Activated naive CD8-positive, alpha-beta T cell treated with anti-CD3 and anti-CD28 coated beads, Interleukin-2, amount 50 U/mL, for 24 hours (primary cell): ENCODE measurements around the gene GTPBP3.

Experiments
- ATAC-seq: fragments of 150-1000 bp; cut with Tn5 transposase; one replicate; pipeline ENCODE4 v1.10.0; 2021
- DNase-seq: peaks from one replicate; pipeline ENCODE4 v3.0.0; 2021
- H3K27ac Mint-ChIP-seq: one replicate; pipeline ENCODE4 v1.8.0; 2021; ENCODE audit warnings: mild to moderate bottlenecking, mixed read lengths
- H3K27me3 Mint-ChIP-seq: one replicate; pipeline ENCODE4 v1.8.0; 2021; ENCODE audit warnings: mixed read lengths
- H3K36me3 Mint-ChIP-seq: one replicate; pipeline ENCODE4 v1.8.0; 2021; ENCODE audit warnings: low read depth, mixed read lengths
- H3K4me1 Mint-ChIP-seq: one replicate; pipeline ENCODE4 v1.8.0; 2021; ENCODE audit warnings: mixed read lengths
- H3K4me3 Mint-ChIP-seq: one replicate; pipeline ENCODE4 v1.8.0; 2021; ENCODE audit warnings: mild to moderate bottlenecking, moderate library complexity, mixed read lengths
- H3K9me3 Mint-ChIP-seq: one replicate; pipeline ENCODE4 v1.8.0; 2021; ENCODE audit warnings: mixed read lengths

The GTPBP3 gene

DNA sequence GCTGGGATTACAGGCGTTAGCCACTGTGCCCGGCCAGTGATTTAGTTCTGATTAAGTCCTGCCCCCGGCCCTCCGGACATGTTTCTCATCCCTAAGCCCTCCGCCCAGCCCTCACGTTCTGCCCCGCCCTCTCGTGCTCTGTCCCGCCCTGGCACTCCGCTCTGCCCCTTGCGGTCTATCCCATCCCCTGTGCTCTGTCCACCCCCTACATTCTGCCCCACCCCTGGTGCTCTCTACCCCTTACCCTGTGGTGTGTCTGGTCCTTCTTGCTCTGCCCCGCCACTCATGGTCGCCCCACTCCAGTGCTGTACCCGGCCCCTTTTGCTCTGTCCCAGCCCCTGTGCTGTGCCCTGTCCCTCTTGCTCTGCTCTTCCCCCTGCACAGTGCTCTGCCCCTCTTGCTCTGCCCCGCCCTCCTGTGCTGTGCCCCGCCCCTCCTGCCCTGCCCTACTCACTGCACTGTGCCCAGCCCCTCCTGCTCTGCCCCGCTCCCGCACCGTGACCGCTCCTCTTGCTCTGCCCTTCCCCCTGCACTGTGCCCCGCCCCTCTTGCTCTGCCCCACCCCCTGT lies 3.0 kb downstream of the GTPBP3 start:
- H3K4me1 Mint-ChIP-seq, result peaks cover 13% of the 10 kb centered on the region
- ATAC-seq, result no peak
- no peaks in the 10 kb centered on the region for H3K27me3 Mint-ChIP-seq
- peaks cover 2% of the 10 kb centered on the region for H3K36me3 Mint-ChIP-seq
- H3K9me3 Mint-ChIP-seq, result no peaks in the 10 kb centered on the region
- H3K4me3 Mint-ChIP-seq, result no peak overlapping the region
- DNase-seq, result peak; percentile 34
- no peak overlapping the region for H3K27ac Mint-ChIP-seq

DNA sequence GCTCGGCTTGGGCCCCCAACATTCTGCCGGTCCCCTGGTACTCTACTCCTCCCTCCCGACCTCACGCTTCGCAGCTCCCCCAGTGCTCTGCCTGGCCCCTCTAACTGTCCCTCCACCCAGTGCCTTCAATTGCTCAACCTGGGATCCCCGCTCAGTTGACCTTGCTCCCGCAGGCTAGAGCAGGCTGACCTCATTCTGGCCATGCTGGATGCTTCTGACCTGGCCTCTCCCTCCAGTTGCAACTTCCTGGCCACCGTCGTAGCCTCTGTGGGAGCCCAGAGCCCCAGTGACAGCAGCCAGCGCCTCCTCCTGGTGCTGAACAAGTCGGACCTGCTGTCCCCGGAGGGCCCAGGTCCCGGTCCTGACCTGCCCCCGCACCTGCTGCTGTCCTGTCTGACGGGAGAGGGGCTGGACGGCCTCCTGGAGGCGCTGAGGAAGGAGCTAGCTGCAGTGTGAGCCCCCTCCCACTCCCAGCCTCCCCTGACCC lies 3.6 kb downstream of the GTPBP3 start:
- Mint-ChIP-seq H3K4me3 (no peak overlapping the region), H3K36me3 (peaks cover 2% of the 10 kb centered on the region), H3K9me3 (no peaks in the 10 kb centered on the region), H3K4me1 (peaks cover 11% of the 10 kb centered on the region), H3K27ac (no peak overlapping the region), H3K27me3 (no peaks in the 10 kb centered on the region)
- no peak for ATAC-seq
- DNase-seq, result no peak

DNA sequence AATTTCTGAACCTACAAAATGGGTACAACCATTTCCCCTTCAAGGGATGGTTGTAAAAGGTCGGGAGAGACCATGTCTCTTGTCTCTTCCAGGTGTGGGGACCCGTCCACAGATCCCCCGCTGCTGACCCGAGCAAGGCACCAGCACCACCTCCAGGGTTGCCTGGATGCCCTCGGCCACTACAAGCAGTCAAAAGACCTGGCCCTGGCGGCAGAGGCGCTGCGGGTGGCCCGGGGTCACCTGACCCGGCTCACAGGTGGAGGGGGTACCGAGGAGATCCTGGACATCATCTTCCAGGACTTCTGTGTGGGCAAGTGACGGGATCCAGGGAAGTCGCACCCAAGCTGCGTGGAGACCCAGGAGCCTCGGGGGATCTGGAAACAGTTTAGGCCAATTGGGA lies 4.0 kb downstream of the GTPBP3 start:
- ATAC-seq, result no peak
- Mint-ChIP-seq H3K4me3 (no peak overlapping the region), H3K4me1 (peaks cover 13% of the 10 kb centered on the region), H3K36me3 (peaks cover 2% of the 10 kb centered on the region), H3K27me3 (no peaks in the 10 kb centered on the region), H3K27ac (no peak overlapping the region), H3K9me3 (no peaks in the 10 kb centered on the region)
- DNase-seq, result no peak

DNA sequence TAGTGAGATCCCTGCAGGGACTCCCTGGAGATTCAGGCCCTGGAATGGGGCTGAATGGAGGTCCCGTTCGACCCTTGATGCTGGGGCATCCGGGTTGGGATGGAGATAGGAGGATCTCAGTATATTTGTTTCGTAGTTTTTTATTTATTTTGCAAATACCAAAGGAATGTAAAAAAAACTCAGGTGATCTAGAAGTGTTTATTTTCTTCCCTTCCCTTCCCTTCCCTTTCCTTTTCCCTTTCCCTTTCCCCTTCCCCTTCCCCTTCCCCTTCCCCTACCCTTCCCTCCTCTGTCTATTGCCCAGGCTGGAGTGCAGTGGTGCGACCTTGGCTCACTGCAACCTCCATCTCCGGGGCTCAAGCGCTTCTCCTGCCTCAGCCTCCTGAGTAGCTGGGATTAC lies 4.5 kb downstream of the GTPBP3 start:
- DNase-seq (no peak), ATAC-seq (no peak)
- Mint-ChIP-seq H3K4me1 (peaks cover 14% of the 10 kb centered on the region), H3K4me3 (no peak overlapping the region), H3K27ac (no peak overlapping the region), H3K36me3 (peaks cover 2% of the 10 kb centered on the region), H3K27me3 (peaks cover under 1% of the 10 kb centered on the region), H3K9me3 (no peaks in the 10 kb centered on the region)

DNA sequence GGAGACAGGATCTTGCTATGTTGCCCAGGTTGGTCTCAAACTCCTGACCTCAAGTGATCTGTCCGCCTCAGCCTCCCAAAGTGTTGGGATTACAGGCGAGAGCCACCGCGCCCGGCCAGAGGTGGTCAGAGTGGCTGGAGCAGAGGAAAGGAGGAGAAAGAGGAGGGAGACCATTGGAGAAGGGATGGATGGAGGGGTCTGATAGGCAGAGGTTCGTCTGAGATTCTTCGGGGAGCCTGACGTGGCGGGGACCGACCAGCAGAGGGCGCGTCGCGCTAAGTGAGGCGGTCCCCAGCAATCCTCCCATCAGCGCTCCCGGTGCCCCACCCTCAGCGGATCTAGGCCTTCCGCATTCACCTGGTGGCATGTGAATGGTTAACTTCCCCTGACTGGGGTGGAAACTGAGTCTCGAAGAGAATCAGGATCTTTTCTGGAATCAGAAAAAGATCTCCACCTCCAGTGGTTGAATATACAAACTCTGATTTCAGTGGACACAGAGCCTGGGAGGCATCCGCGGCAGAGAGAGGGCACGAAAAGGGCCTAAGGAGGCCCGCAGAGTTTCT lies 8.8 kb downstream of the GTPBP3 start:
- Mint-ChIP-seq H3K4me3 (no peak overlapping the region), H3K27me3 (peaks cover 12% of the 10 kb centered on the region), H3K27ac (no peak overlapping the region), H3K36me3 (peaks cover 2% of the 10 kb centered on the region), H3K9me3 (no peaks in the 10 kb centered on the region), H3K4me1 (peaks cover 7% of the 10 kb centered on the region)
- peak; percentile 88 for DNase-seq
- peak; percentile 90 for ATAC-seq

DNA sequence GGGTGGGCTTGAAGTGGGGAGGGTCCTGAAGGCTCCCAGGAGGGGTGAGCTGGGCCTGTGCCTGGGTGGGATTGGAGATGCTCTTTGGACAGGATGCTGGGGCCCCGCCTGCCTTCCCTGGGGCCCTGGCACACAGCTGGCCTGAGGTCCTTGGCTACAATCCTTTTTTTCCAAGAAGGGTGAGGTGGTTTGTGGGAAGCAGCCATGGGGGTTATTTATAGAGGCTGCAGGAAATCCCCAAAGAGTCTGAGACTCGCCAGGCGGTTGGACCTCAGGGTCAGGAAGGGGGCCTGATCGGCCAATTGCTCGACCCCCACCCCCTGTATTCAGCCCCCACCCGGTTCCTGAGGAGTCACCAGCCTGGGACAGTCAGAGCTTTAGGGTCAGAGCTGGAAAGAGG lies 10.0 kb downstream of the GTPBP3 start:
- ATAC-seq, result no peak
- no peak overlapping the region for H3K4me3 Mint-ChIP-seq
- H3K4me1 Mint-ChIP-seq, result peaks cover 7% of the 10 kb centered on the region
- peaks cover 18% of the 10 kb centered on the region for H3K27me3 Mint-ChIP-seq
- H3K27ac Mint-ChIP-seq, result no peak overlapping the region
- no peak for DNase-seq
- H3K9me3 Mint-ChIP-seq, result no peaks in the 10 kb centered on the region
- H3K36me3 Mint-ChIP-seq, result peaks cover 2% of the 10 kb centered on the region

DNA sequence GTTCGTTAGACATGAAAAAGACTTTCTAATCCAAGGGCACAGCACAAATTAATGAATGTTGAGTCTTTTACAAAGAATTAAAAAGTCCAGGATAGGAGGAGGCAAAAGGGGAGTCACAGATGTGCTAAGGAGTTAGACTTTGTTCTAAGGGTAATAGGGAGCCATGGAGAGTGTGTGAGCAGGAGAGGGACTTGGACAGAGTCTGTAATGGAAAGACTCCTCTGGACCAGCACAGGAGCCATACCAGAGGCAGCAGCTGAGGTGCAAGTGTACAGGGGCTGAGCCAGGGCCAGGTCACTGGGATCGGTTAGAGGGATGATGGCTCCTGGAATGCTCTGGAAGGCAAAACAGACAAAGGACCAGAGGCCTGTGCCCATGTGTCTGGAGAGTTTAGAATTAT lies 10.5 kb downstream of the GTPBP3 start:
- Mint-ChIP-seq H3K4me3 (no peak overlapping the region), H3K27me3 (peaks cover 20% of the 10 kb centered on the region), H3K9me3 (no peaks in the 10 kb centered on the region), H3K4me1 (peaks cover 7% of the 10 kb centered on the region), H3K36me3 (no peaks in the 10 kb centered on the region), H3K27ac (no peak overlapping the region)
- ATAC-seq (no peak), DNase-seq (no peak)

DNA sequence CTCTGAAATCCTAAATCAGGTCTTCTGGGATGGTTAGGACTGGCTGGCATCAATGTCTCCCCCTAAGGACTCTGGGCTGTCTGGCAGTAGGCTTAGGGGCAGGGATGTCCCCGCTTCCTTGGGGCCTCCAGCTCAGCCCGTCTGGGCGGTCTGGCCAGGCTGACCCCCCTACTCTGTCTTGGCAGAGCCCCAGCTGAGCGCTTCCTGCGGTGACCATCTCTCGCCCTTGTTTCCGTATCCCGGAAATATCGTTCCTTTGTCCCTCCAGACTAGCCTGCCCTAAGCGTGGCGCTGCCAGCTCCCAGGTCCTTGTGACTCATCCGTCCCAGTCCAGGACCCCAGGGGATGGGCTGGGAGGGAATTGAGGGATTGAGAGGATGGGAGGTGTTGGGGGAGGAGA lies 11.3 kb downstream of the GTPBP3 start:
- Mint-ChIP-seq H3K4me1 (peaks cover 7% of the 10 kb centered on the region), H3K9me3 (no peaks in the 10 kb centered on the region), H3K27me3 (peaks cover 23% of the 10 kb centered on the region), H3K36me3 (no peaks in the 10 kb centered on the region), H3K4me3 (no peak overlapping the region), H3K27ac (no peak overlapping the region)
- no peak for ATAC-seq
- DNase-seq, result no peak

DNA sequence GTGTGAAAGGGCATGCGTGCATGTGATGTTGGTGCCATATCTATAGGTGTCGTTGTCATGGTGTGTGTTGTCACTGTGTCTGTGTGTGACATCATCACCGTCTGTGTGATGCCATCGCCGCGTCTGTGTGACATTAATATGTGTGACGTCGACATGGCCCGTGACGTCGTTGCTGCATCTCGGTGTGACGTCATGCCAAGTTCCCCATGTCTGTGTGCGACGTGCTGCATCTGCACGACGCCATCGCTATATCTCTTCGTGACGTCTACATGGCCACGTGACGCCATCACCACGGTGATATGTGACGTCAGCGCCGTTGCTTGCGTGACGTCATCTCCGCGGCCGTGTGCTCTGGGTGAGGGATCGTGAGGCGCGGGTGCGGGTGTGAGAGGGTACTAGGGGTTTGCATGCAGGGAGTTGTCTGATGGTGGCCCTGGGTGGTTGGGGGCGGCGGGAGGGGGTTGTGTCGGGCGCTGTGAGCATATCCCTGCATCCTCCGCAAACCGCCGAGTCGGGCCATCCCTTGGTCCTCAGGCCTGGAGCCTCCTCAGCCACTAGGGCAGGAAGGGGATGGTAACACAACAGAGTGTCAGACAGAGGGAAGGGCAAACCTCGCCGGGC lies 14.6 kb downstream of the GTPBP3 start:
- Mint-ChIP-seq H3K9me3 (no peaks in the 10 kb centered on the region), H3K4me3 (no peak overlapping the region), H3K27me3 (peaks cover 22% of the 10 kb centered on the region), H3K36me3 (no peaks in the 10 kb centered on the region), H3K27ac (no peak overlapping the region), H3K4me1 (peaks cover 2% of the 10 kb centered on the region)
- ATAC-seq (no peak), DNase-seq (no peak)

DNA sequence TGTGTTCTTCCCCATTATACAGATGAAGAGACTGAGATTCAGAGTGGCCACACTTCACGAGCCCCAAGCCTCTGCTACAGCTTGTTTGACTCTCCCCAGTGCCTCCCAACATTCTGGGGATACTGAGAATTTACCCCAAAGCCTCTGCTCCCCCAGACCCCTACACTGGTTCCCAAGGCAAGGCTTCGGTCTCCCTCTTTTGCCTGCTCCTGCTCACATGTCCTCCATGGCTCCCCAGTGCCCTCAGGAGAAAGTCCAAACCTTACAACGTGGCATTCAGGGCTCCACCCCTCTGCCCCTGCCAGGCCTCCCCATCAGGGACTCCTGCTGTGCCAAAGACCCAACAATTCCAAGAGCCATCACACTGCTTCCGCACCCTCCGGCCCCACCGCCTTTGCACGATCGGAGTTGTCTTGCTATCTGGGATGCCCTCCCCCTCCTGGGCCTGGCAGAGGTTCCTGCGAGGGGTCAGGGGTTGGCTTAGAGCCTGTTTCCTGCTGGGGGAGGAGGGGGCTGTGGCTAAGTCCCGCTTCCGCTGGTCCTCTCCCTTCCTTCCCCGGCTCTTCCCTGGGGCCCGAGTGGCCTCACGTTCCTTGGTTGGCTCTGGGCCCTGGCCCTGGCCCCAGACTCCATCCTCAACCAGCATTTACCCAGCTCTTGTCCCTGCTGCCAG lies 15.4 kb downstream of the GTPBP3 start:
- Mint-ChIP-seq H3K4me1 (no peaks in the 10 kb centered on the region), H3K36me3 (no peaks in the 10 kb centered on the region)

DNA sequence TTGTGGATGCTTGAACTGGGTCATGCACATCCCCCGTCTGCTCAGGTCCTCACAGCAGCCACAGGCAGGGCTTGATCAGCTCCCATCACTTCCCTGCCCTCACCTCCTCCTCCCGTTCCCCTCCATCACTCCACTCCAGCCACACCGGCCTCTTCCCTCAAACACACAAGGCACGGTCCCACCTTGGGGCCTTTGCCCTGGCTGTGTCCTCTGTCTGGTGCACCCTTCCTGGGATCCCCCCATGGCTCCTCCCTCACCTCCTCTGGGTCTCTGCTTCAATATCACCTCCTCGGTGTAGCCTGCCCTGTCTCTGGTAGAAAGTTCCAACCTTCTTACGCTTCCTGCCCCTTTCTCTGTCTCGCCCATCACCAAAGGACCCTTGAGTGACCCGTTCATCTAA lies 16.0 kb downstream of the GTPBP3 start:
- H3K4me1 Mint-ChIP-seq, result no peaks in the 10 kb centered on the region
- H3K9me3 Mint-ChIP-seq, result no peaks in the 10 kb centered on the region
- peaks cover 15% of the 10 kb centered on the region for H3K27me3 Mint-ChIP-seq
- ATAC-seq (no peak), DNase-seq (no peak)
- no peak overlapping the region for H3K27ac Mint-ChIP-seq
- no peaks in the 10 kb centered on the region for H3K36me3 Mint-ChIP-seq
- H3K4me3 Mint-ChIP-seq, result no peak overlapping the region

More for the DNA sequence above, 15.4 kb downstream of the GTPBP3 start:
- no peak overlapping the region for H3K27ac Mint-ChIP-seq
- peaks cover 17% of the 10 kb centered on the region for H3K27me3 Mint-ChIP-seq
- DNase-seq (no peak), ATAC-seq (no peak)
- H3K9me3 Mint-ChIP-seq, result no peaks in the 10 kb centered on the region
- H3K4me3 Mint-ChIP-seq, result no peak overlapping the region

DNA sequence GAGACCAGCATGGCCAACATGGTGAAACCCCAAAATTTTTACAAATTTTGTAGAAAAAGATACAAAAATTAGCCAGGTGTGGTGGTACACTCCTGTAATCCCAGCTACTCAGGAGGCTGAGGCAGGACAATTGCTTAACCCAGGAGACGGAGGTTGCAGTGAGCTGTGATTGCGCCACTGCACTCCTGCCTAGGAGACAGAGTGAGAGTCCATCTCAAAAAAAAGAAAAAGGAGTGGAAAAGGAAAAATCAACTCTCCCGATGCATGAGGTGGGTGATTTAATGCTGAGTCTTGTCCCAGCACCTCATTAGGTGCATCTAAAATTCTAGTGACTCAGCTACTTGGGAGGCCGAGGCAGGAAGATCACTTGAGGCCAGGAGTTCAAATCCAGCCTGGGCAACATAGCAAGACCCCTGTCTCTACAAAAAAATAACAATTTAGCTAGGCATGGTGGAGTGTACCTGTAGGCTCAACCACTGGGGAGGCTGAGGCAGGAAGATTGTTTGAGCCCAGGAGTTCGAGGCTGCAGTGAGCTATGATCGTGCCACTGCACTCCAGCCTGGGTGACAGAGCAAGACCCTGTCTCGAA lies 19.8 kb downstream of the GTPBP3 start:
- Mint-ChIP-seq H3K27ac (no peak overlapping the region), H3K4me3 (no peak overlapping the region), H3K27me3 (peaks cover 5% of the 10 kb centered on the region), H3K36me3 (no peaks in the 10 kb centered on the region), H3K9me3 (no peaks in the 10 kb centered on the region), H3K4me1 (no peaks in the 10 kb centered on the region)
- DNase-seq, result no peak
- ATAC-seq, result no peak

DNA sequence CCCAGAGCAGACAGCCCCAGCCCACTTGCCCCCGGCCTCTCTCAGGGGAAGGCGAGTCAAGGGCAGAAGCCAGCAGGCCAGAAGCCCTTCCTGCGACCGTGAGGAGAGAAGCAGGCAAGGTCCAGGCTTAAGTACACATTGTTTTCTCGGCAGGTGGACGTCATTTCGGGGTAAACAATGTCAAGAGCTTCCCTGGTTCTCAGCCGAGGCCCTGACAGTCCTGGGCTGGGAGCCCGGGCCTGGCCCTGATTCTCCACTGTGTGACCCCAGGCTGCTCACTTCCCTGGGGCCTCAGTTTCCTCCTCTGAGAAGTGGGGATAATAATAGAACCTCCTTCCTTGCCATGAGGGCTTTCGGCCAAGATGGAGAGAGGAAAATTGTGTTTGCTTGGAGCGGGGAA lies 20.4 kb downstream of the GTPBP3 start:
- Mint-ChIP-seq H3K4me1 (no peaks in the 10 kb centered on the region), H3K27ac (no peak overlapping the region), H3K9me3 (no peaks in the 10 kb centered on the region), H3K4me3 (no peak overlapping the region), H3K27me3 (peaks cover 6% of the 10 kb centered on the region), H3K36me3 (no peaks in the 10 kb centered on the region)
- DNase-seq (no peak), ATAC-seq (no peak)

DNA sequence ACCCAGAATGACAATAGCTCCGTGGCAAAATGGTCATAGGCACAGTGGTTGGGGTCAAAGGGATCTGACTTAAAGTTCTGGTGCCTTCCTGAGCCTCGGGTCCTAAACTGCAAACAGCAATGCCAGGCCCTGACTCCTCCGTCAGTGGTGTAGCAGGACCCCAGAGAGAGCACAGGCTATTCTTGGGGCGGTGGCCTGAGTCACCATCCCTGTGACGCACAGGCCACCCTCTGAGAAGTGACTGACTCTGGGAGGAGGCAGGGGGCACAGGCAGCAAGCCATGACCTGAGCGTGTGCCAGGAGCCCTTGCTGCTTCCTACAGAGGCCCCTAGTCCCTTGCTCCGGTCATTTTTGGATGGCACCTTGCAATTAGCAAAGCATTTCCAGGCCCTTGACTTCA lies 21.0 kb downstream of the GTPBP3 start:
- no peak overlapping the region for H3K27ac Mint-ChIP-seq
- ATAC-seq (no peak), DNase-seq (no peak)
- no peak overlapping the region for H3K4me3 Mint-ChIP-seq
- no peaks in the 10 kb centered on the region for H3K9me3 Mint-ChIP-seq
- peaks cover 3% of the 10 kb centered on the region for H3K27me3 Mint-ChIP-seq
- H3K4me1 Mint-ChIP-seq, result no peaks in the 10 kb centered on the region
- no peaks in the 10 kb centered on the region for H3K36me3 Mint-ChIP-seq
